HG03378 (cell line): ENCODE results near the gene TFAP2A.

ENCODE experiments used
- ATAC-seq: cut with Tn5 transposase; IDR thresholded peaks from one replicate; pipeline ENCODE4 v1.9.1; 2021; ENCODE audit warnings: mild to moderate bottlenecking, moderate library complexity; ENCODE audit not compliant: unreplicated experiment

TFAP2A gene

GRCh38 chr6:10426781-10427279 lies 12.0 kb upstream of the TFAP2A start:
- ATAC-seq: no peak

DNA sequence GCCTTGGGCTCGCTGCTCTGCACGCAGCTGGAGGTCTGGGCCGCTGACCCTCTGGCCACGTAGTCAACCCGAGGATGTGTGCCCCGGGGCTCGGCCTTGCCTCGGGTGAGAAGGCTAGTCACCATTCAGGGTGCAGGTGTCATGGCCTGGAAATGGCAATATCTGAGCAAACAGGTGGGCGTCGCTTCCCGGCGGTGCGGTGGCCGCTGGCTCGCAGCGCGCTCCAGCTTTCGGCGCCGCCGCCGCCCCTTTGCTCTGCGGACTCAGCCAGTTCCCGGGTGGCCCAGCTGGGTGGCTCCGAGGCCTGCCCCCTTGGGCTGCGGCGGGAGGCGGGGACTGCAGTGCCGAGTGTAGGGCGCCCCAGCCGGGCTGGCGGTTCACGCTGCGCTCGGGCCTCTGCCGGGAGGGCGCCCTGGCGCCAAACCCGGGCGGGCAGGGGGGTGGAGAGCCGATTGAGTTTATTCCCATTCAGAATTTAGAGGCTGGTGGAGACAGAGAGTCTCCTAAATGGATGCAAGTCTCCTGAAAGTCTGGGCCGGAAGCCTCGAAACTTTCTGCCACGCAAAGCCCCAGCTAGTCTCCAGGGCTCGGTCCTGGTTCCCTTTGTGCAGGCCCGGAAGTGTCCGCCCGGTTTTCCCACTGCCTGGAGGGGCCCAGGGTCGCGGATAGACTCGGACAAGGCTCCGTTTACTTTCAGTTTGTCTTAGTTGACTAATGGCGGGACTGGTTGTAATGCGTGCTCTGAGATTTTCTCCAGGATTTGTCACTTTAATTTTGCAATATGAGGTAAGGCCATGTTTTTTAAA lies 11.3 kb upstream of the TFAP2A start:
- ATAC-seq: peak; percentile 43

- ATAC-seq: no peak
Observed at GRCh38 chr6:10425176-10425974, 10.5 kb upstream of the TFAP2A start.

DNA sequence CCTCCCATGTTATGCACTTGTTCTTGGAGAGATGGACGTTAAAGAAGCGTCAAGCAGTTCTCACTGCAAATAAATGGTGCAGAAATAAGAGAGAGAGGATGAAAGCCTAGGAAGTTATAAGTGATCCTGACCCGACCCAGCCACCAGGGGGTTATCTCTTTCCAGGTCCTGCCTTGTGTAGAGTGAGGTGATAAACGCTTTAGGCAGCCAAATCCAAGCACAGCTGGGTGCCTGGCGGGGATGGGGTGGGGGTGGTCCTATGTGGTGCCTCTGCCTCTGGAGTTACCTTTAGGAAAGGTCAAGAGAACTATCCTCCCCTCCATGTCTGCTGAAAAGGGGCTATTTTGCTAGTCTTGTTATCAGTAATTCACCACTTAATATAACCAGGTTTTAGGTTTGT lies 9.2 kb upstream of the TFAP2A start:
- no peak for ATAC-seq

GRCh38 chr6:10422737-10423034 lies 7.8 kb upstream of the TFAP2A start:
- ATAC-seq: no peak

DNA sequence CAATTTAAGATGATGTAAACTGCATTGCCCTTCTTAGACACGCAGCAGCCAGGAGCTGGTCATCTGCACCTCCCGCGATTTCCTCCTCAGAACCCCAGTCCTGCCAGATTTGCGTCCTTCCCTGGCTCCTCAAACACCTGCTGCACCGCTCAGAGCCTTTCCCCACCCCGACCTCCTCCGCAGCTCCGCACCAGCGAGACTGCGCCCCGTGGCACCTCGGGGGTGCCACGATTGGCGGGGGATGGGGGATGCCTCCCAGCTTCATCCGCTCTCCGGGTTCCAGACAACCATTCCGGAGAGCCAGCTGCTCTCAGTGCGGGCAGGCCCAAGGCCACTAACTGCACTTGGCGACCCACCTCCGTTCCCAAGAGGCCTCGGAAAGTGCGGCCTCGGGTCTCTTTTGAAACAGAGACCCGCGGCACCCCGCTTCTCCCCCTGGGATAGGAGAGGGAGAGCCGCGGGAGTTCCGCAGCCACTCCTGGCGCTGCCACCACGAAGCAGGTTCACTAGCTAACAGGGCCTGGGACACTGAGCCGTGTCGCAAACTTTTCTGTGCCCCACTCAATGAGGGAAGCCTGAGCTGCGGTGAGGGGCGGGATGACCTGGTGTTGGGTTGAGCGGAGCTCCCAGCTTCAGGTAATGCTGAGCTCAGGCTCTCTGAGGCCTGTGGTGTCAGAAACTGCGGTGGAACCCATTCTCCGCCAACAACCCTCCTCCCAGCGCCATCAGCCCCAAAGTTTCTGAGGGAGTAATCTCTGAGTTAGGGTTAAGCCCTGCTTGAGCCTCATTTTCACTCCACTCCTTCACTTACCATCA lies 7.3 kb upstream of the TFAP2A start:
- no peak for ATAC-seq

DNA sequence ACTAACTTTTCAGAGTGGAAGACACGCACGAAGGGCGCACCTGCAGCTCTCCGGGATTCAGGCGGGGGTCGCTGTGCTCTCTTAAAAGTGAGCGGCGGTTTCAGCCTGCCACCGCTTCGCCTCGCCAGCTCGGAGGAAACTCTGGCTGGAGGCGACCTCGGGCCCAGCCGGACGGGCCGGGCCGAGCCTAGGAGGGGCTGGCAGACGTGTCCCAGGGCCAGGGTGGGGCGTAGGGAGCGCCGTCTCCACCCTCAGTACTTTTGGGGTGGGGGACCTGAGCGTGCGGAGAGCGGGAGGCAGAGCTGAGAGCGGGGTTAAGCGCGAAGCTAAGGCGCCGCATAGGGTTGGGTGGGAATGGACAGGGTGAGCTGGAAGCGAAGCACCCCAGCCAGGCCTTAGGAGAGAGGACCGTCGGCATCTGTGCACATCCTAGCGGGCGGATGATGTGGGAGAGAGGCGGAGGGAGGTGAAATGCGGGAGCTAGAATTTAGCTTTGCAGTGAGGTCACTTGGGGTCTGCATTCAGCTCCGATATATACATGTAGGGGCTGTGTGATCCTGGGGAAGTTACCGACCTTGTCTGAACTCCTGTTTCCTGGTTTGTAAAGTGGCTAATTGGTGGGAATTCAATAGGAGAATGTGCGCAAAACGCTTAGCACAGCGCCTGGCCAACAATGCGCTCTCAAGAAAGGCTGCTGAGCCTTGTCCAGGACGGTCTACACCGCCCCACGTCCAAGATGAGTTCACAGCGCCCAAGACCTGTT lies 6.5 kb upstream of the TFAP2A start:
- no peak for ATAC-seq

DNA sequence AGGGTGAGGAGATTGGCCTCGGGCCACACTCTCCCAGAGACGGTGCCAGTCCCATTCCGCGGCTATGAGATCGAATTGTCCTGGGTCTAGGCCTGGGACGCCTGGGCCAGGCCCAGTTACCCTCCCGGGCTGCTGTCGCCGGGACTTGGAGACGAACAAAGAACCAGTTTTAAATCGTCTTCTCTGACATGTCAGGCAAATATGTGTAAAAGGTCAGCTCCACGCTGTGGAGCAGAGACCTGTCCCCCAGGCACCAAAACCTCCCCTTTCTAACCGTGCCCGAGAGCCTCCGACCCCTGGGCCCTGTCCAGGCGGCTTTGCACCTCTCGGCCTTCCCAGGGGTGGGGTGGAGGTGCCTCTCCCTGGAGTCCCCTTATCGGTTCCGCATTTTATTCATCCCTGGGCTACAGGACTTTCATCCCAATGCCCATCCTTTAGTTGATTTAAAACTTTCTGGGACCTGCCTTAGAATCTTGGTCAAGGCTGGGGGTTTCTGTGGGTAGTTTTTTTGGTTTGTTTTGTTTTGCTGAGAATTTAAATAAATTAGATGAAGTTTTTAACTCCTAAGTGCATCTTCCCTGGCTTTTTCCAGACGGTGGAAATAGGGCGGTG lies 5.8 kb upstream of the TFAP2A start:
- ATAC-seq: no peak

- ATAC-seq: no peak
Observed at GRCh38 chr6:10419749-10420545, 5.1 kb upstream of the TFAP2A start.

DNA sequence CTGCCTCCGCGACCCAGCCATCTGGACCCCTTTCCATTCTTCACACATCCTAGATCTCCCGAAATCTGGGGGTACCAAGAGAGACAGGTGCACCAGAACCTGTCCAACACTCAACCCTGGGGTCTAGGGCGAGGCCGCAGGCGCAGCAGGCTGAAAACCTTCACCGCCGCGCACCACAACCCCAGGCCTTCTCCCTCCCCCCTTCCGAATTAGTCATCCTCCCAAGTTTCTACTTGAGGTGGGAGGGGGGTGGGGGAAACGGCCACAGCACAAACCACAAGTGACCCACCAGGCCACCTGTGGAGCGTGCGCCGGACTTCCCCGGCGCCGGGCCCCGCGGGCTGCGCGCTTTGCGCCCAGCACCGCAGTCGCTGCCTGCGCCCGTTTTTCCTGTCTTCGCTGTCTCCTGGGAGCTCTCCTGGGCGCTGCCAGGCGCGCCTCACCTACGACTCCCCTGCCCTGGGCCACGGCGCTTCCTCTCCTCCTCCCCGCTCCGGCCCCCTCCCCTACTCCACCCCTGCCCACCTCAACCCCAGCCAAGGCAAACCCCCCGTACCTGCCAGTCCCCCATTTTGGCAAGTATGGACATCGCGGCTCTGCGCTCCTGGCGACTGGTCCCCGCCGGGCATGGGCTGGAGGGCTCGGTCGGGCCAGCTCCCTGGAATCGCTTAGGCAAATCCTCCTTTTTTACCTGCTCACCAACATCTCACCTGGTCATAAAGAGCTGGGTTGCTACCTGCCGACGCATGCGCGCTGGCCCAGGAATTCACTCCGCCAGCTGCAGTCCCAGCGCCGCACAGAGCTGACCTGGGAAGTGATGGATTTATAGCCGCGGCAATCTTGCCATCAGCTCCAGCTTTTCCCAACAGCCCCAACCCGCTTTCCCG lies 4.2 kb upstream of the TFAP2A start:
- ATAC-seq: no peak

GRCh38 chr6:10418361-10418861 lies 3.5 kb upstream of the TFAP2A start:
- no peak for ATAC-seq

GRCh38 chr6:10417681-10418104 lies 2.8 kb upstream of the TFAP2A start:
- no peak for ATAC-seq

- no peak for ATAC-seq
Observed at GRCh38 chr6:10416863-10417641, 2.2 kb upstream of the TFAP2A start.

DNA sequence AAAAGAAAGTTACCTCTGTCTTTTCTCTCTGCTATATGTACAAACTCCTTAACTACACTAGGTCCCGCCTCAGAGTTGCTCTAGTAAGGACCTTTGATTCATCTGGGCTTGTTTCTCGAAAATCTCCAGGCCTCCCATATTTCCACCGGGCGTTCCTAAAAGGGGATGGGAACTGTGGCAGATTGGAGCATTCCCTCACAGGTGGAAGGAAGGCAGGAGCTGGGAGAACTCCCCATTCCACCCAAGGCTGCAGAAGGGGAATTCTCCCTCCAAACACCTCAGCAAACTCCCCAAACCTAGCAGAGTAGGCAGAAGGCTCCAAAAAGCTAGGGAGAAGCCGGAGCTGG lies 1.6 kb upstream of the TFAP2A start:
- ATAC-seq: no peak

DNA sequence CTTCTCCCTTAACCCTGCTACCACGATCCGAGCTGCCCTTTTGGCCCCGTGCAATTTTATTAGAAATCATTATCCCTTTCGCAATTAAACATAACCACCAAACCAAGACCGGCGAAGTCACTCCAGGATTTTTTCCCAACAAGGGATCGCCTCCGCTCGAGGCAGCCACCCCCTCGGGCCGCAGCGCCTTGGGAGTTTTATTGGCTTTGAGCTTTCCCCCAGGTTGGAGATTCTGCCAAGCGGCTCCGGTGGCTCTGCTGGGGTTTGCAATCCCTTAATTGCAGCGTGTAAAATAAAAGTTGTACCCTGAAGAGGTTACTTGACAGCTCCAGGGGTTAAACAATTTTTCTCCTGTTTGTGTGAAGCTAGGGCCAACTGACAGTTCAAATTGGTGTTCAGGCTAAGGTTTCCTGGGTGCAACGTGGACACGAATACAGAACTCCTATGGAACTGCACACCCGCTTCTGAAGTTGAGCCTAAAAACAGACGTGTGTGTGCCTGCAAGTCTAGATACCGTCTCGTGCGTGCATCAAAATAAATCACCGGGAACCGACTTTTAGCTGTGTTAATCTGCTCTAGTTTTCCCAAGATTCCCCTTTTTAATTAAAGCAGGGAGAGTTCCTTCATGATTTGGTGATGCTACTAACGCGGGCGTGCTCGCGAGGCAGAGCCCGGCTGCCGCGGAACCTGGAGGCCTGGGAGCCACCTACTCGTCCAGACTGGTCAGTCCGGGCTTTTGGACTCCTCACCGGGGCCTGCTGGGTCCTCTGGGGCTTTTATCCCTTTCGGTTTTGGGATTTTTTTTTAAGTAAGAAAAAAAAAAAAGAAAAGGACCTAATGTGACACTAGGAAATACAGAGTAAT lies 975 bp upstream of the TFAP2A start:
- no peak for ATAC-seq

GRCh38 chr6:10413850-10414738 lies 780 bp downstream of the TFAP2A start:
- no peak for ATAC-seq
